H54 (cell line): ENCODE data around the gene FOSB.
"Not testable (repeated sequence)": the region's sequence is repeated elsewhere in the genome, so short reads cannot be mapped to it uniquely, and the experiment has no call there.

Experiments used
- DNase-seq: peaks from one replicate; pipeline ENCODE4 v3.0.0; 2011; ENCODE audit warnings: low spot score, mixed read lengths; ENCODE audit not compliant: insufficient read length
- FAIRE-seq: peaks from 3 replicates; lab custom pipeline; 2011; peaks lifted over from hg19 to GRCh38; lab: Jason Lieb, UNC
- POLR2A ChIP-seq: IDR thresholded peaks from 2 replicates; pipeline ENCODE4 v1.6.1; 2011; ENCODE audit warnings: low read depth, mild to moderate bottlenecking, low read length

Gene FOSB

GRCh38 chr19:45506989-45507871 is 39.4 kb downstream of the FOSB start, which contains the start of gene VASP:
TSS of gene VASP (plus strand) at chr19:45507479. CDS start at chr19:45507772, 293 bp downstream.
- DNase-seq (peak; percentile 67), FAIRE-seq (no peak)
- TF ChIP-seq POLR2A = peak; percentile 91

- FAIRE-seq = no peak
- no peak for DNase-seq
- TF ChIP-seq POLR2A = no peak
Observed at GRCh38 chr19:45507872-45508416, 40.1 kb downstream of the FOSB start.

GRCh38 chr19:45508417-45508860 is 40.6 kb downstream of the FOSB start:
- FAIRE-seq = no peak
- TF ChIP-seq POLR2A = no peak
- DNase-seq = no peak

DNA sequence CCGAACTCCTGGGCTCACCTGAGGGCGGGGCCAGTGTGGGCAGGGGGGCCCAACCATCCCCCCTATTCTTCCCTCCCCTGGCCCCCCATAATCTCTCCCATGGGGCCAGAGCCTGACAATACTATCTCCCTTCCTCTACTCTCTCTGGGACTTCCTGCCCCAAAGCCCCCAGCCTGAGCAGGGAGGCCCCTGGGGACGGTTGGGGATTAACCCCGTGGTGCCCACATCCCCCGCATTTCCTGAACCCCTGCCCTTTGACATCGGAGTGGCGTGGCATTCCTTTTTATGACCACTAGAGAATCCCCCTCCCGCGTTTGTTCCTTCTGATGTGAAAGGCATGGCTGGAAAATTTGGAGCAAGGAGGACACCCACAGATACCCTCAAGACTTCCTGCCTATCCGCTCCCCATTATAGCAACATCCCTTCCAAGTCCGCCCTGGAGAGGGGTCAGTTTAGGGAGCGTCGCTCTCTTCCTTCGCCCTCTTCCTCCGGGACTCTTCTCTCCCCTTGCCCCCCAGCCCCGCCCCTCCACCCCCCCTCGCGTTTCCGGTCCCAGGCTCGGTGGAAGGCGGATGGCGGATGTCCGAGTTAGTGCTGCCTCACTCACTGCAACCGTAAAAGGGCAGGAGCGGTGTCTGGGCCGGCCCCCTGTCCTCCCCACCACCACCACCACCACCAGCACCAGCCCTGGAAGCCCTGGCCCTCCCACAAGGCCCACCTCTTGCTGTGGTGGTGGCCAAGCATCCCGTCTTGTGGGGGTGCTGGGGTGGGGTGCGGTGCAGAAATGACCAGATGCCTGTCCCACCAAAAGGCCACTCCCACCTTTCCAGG is 41.3 kb downstream of the FOSB start:
- TF ChIP-seq POLR2A = 0 out of 2 replicates have a peak, but pooled peaks have one; percentile 8
- FAIRE-seq (no peak), DNase-seq (peak; percentile 66)

- no peak for DNase-seq
- no peak for TF ChIP-seq POLR2A
- FAIRE-seq = no peak
Observed at GRCh38 chr19:45509692-45510015, 41.9 kb downstream of the FOSB start.

- DNase-seq, FAIRE-seq: not testable (repeated sequence)
Observed at GRCh38 chr19:45510352-45510751, 42.6 kb downstream of the FOSB start.

DNA sequence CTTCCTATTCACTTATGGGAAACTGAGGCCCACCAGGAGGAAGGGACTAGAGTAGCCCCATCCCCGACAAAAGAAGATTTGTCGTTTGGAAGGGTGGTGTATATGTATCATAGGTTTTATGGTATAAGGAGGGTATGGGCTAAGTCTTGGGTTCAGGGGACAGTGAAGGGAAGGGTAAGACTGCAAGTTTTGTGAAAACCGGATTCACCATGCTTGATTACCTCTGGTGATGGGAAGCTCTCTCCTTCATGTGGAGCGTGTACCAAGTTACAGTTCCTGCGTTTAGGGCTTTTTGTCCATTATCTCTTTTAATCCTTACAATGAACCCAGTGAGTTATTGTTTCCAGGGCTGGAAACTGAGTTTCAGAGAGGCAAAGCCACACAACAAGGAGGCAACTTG is 43.3 kb downstream of the FOSB start:
- no peak for FAIRE-seq
- no peak for TF ChIP-seq POLR2A

DNA sequence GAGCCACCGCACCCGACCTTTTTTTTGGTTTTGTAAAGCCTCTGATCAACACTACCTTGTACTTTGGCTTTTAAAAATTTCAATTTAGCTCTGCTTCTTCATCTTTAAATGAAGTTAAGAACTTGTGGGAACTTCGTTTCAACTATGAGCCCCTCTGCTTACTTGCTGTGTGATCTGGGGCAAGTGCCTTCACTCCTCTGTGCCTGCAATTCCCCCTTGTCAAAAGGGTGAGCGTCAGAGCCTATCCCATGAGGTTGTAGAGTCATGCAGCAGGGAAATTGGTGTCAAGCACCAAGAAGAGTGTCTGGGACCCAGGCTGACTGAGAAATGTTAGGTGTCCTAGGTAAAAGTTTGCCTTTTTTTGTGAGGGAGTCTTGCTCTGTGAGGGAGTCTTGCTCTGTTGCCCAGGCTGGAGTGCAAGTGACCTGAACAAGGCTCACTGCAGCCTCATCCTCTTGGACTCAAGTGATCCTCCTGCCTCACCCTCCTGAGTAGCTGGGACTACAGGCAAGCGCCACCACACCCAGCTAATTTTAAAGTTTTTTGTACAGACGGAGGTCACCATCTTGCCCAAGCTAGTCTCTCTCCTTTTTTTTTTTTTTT is 45.2 kb downstream of the FOSB start:
- no peak for TF ChIP-seq POLR2A
- FAIRE-seq = no peak
- DNase-seq = no peak

More for the DNA sequence above, 43.3 kb downstream of the FOSB start:
- DNase-seq = no peak

- no peak for DNase-seq
- FAIRE-seq = no peak
- TF ChIP-seq POLR2A = no peak
Observed at GRCh38 chr19:45514376-45515051, 46.7 kb downstream of the FOSB start.

DNA sequence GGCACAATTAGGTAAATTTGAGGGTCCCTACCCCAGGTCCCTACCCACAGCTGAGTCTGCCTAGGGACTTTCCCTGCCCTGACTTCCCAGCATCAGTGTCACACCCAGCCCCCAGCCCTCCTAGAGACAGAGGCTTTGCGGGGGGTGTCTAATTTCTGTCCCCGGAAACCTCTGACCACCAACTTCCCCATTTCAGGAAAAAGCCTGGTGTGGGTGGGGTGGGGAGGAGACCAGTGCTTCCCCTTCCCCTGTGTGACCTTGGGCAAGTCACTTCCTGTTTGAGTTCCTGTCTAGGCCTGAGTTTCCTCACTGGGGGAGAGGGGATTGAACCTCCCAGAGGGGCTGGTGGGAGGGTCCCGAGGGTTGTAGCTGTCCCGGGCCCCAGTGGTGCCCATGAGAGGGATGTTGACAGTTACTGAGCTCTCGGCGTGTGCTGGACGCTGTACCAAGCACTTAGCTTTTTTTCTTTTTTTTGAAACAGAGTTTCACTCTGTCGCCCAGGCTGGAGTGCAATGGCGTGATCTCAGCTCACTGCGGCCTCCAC is 47.4 kb downstream of the FOSB start:
- DNase-seq = no peak
- no peak for FAIRE-seq
- no peak for TF ChIP-seq POLR2A

DNA sequence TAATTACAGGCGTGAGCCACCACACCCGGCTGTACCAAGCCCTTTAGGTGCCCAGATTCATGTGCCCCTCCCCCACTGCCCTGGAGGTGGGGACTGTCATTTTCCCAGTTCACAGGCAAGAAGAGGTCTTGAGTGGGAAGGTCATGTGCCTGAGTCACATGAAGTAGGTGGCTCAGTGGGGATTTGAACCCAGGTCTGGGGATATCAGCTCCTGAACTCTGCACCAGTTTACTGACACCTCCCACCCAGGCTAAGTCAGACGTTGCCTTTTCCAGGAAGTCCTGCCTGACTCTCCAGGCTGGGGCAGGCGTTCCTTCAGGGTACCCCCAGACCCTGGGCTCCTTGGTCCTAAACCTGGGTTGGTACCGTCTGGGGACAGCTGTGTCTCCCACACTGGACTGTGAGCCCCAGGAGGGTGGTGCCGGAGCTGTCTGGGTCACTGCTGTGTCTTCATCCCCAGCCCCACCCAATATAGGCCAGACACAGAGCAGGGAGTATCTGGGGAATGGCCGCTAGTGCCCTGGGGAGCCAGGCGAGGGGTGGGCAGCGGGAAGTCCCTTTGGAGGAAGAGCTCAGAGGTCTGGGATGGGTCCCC is 48.1 kb downstream of the FOSB start:
- TF ChIP-seq POLR2A = no peak
- DNase-seq (no peak), FAIRE-seq (no peak)

DNA sequence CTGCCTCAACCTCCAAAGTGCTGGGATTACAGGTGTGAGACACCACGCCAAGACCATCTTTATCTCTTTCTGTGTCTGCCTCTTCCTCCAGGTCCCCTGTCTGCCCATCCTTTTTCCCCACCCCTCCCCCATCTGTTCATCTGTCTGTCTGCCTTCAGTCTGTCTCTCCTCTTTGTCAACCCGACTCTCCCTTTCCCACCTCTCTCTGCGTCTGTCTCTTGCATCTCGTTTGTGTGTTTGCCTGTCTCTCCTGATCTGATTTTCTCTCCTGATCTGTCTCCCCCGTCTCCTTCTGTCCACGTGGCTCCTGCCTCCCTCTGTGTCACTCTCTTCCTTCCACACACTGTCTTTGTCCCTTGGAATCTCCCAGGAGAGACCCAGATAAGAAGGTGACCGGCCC is 49.4 kb downstream of the FOSB start:
- FAIRE-seq (no peak), DNase-seq (no peak)
- TF ChIP-seq POLR2A = no peak
